HepG2 (cell line): ENCODE results near the gene HABP4. TPM values are rescaled to one million over a fixed set of nuclear protein-coding genes. Genes with fewer than 3 reads are reported as not detected.
A peak's percentile ranks its signal among the peaks of the same experiment; 100 is the strongest.

Experiments
- AGO2 ChIP-seq: fragments of 200-400 bp; formaldehyde crosslinking; optimal IDR thresholded peaks from 2 replicates; pipeline ENCODE3; 2017; ENCODE audit warnings: mild to moderate bottlenecking, low read depth, low read length, moderate library complexity
- ARID5B ChIP-seq: IDR thresholded peaks from 2 replicates; pipeline ENCODE4 v1.4.0; 2020; ENCODE audit warnings: mild to moderate bottlenecking, missing genetic modification reagents
- CHD4 ChIP-seq: fragments of 200-600 bp; sonication (generic); IDR thresholded peaks from 2 replicates; pipeline ENCODE4 v1.7.0; 2017; ENCODE audit warnings: mild to moderate bottlenecking, low read length, borderline replicate concordance
- FOXK2 ChIP-seq: fragments of 450-650 bp; IDR thresholded peaks from 2 replicates; pipeline ENCODE4 v1.6.1; 2016
- KDM1A ChIP-seq: IDR thresholded peaks from 2 replicates; pipeline ENCODE4 v1.6.1; 2016; ENCODE audit warnings: missing compliant biosample characterization
- MXD4 ChIP-seq: IDR thresholded peaks from 2 replicates; pipeline ENCODE4 v1.6.1; 2016; ENCODE audit warnings: mild to moderate bottlenecking, missing biosample characterization, missing genetic modification reagents
- MYPOP ChIP-seq: sonication (generic); formaldehyde crosslinking; IDR thresholded peaks from 2 replicates; pipeline ENCODE4 v1.8.1; 2023; ENCODE audit warnings: mild to moderate bottlenecking, moderate library complexity, missing genetic modification reagents
- TFDP1 ChIP-seq: IDR thresholded peaks from 2 replicates; pipeline ENCODE4 v1.6.1; 2016; ENCODE audit warnings: missing compliant biosample characterization, missing genetic modification reagents, borderline replicate concordance
- U2AF1 ChIP-seq: fragments of 200-400 bp; formaldehyde crosslinking; optimal IDR thresholded peaks from 2 replicates; pipeline ENCODE3; 2017; ENCODE audit warnings: mild to moderate bottlenecking, low read depth, low read length
- polyA plus RNA-seq, 8 experiments: library from polyadenylated mRNA; depleted of rRNA in 3 of 8; stranded (reverse) in 7 of 8; unstranded in 1 of 8; fragments of >200 nt; fragmentation: Illumina TruSeq in 4 of 8; extraction: Trizol in 4 of 8; gene quantifications; 2 replicates each; pipeline versions ENCODE4 v1.2.1 to v1.2.3, GENCODE V29; 2011 to 2016; ENCODE audit warnings: low read depth in 4 of 8, missing spikeins in 1 of 8, mixed read lengths in 1 of 8; ENCODE audit not compliant: insufficient read depth in 1 of 8
- total RNA-seq, 5 experiments: library from RNA; depleted of rRNA; stranded (reverse); fragments of >200 nt; fragmentation: Illumina TruSeq; extraction: Trizol; gene quantifications; 2 replicates each; pipeline ENCODE4 v1.2.3, GENCODE V29; 2016; ENCODE audit warnings: low read depth in 1 of 5
- TF ChIP-seq, protein P1 (sequence below): sonication (generic); formaldehyde crosslinking; IDR thresholded peaks from 2 replicates; pipeline ENCODE4 v1.8.1; 2023; ENCODE audit warnings: mild to moderate bottlenecking, missing genetic modification reagents
- TF ChIP-seq, protein P2 (sequence below): sonication (generic); formaldehyde crosslinking; IDR thresholded peaks from 2 replicates; pipeline ENCODE4 v1.4.0; 2020; ENCODE audit warnings: mild to moderate bottlenecking, missing genetic modification reagents, borderline replicate concordance
- TF ChIP-seq, protein P3 (sequence below), 2 experiments: sonication (generic) in 1 of 2; formaldehyde crosslinking in 1 of 2; IDR thresholded peaks; 2 replicates each; pipeline versions ENCODE4 v1.4.0 to v1.6.1; 2016 to 2020; ENCODE audit warnings: borderline replicate concordance in 1 of 2, low read depth in 1 of 2, mild to moderate bottlenecking in 1 of 2, missing genetic modification reagents in 1 of 2

Gene HABP4
- total and polyA plus RNA-seq, 2 of the 13 experiments (the other 11 are each of a cell fraction or from before 2014, with no cell fraction given), result 14.3 to 26.6 TPM

GRCh38 chr9:96491079-96491879, 41.3 kb downstream of the HABP4 start (continued):
- TF ChIP-seq MYPOP (CRISPR knock-in tag) (peak; percentile 40; the same call in 1 of the 2 replicates), FOXK2 (peak; percentile 73), CHD4 (no peak; the same call in 1 of the 2 replicates), U2AF1 (no peak), MXD4 (CRISPR knock-in tag) (peak; percentile 66), TFDP1 (peak; percentile 68; the same call in 1 of the 2 replicates), ARID5B (CRISPR knock-in tag) (peak; percentile 84), AGO2 (no peak), KDM1A (CRISPR knock-in tag) (peak; percentile 27; the same call in 1 of the 2 replicates)
- TF ChIP-seq, protein P1, sequence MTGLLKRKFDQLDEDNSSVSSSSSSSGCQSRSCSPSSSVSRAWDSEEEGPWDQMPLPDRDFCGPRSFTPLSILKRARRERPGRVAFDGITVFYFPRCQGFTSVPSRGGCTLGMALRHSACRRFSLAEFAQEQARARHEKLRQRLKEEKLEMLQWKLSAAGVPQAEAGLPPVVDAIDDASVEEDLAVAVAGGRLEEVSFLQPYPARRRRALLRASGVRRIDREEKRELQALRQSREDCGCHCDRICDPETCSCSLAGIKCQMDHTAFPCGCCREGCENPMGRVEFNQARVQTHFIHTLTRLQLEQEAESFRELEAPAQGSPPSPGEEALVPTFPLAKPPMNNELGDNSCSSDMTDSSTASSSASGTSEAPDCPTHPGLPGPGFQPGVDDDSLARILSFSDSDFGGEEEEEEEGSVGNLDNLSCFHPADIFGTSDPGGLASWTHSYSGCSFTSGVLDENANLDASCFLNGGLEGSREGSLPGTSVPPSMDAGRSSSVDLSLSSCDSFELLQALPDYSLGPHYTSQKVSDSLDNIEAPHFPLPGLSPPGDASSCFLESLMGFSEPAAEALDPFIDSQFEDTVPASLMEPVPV (CRISPR knock-in tag), result no peak; the same call in 1 of the 2 replicates
- TF ChIP-seq, protein P2, sequence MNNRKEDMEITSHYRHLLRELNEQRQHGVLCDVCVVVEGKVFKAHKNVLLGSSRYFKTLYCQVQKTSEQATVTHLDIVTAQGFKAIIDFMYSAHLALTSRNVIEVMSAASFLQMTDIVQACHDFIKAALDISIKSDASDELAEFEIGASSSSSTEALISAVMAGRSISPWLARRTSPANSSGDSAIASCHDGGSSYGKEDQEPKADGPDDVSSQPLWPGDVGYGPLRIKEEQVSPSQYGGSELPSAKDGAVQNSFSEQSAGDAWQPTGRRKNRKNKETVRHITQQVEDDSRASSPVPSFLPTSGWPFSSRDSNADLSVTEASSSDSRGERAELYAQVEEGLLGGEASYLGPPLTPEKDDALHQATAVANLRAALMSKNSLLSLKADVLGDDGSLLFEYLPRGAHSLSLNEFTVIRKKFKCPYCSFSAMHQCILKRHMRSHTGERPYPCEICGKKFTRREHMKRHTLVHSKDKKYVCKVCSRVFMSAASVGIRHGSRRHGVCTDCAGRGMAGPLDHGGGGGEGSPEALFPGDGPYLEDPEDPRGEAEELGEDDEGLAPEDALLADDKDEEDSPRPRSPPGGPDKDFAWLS (CRISPR knock-in tag), result no peak
- TF ChIP-seq, protein P3, sequence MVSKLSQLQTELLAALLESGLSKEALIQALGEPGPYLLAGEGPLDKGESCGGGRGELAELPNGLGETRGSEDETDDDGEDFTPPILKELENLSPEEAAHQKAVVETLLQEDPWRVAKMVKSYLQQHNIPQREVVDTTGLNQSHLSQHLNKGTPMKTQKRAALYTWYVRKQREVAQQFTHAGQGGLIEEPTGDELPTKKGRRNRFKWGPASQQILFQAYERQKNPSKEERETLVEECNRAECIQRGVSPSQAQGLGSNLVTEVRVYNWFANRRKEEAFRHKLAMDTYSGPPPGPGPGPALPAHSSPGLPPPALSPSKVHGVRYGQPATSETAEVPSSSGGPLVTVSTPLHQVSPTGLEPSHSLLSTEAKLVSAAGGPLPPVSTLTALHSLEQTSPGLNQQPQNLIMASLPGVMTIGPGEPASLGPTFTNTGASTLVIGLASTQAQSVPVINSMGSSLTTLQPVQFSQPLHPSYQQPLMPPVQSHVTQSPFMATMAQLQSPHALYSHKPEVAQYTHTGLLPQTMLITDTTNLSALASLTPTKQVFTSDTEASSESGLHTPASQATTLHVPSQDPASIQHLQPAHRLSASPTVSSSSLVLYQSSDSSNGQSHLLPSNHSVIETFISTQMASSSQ (IDR thresholded peaks at IDR 0.05; ENCODE audit: low read depth), result peak; percentile 77
- TF ChIP-seq, protein P3 (CRISPR knock-in tag; IDR thresholded peaks at IDR 0.05; ENCODE audit: borderline replicate concordance), result peak; percentile 88
